HepG2 (cell line): Measurements from ENCODE around the gene DISP2. TPM values are rescaled to one million over a fixed set of nuclear protein-coding genes. Genes with fewer than 3 reads are reported as not detected.

ENCODE experiments used
- ATAC-seq: fragments of 200-7000 bp; cut with Tn5 transposase; 3 replicates; pipeline ENCODE4 v1.9.1; 2020; ENCODE audit warnings: mild to moderate bottlenecking, moderate library complexity
- BruUV-seq: library from RNA; stranded (reverse); fragments of 400-500 nt; replicated peaks from 2 replicates; lab custom pipeline; 2021; lab: Mats Ljungman, UMichigan
- CTCF ChIA-PET: fragments of 300-600 bp; formaldehyde crosslinking; extraction: SDS; loops from one replicate; lab custom pipeline; 2021; ENCODE audit warnings: low total read pairs, inconsistent platforms, low intra/inter-chr PET ratio; lab: Yijun Ruan, JAX
- POLR2A ChIA-PET: fragments of 350-600 bp; sonication (Branson Sonifier 250); formaldehyde crosslinking; loops from one replicate; lab custom pipeline; 2020; ENCODE audit warnings: antibody characterized with exemption, inconsistent platforms; lab: Yijun Ruan, JAX
- DNase-seq: peaks from one replicate; pipeline ENCODE4 v3.0.0-alpha.2; 2015; ENCODE audit warnings: low spot score
- FAIRE-seq: peaks from 3 replicates; lab custom pipeline; 2011; peaks lifted over from hg19 to GRCh38; lab: Jason Lieb, UNC
- H2AFZ ChIP-seq: one replicate; pipeline ENCODE4 v1.6.1; 2011; ENCODE audit warnings: low read length, inconsistent platforms
- H3K27ac ChIP-seq: fragments of 300-600 bp; 3 replicates; pipeline ENCODE4 v1.8.0; 2011; ENCODE audit warnings: mixed run types, mild to moderate bottlenecking, mixed read lengths, low read length, inconsistent platforms; ENCODE audit not compliant: insufficient read depth; ENCODE audit errors: extremely low read length
- H3K27me3 ChIP-seq, 2 experiments: fragments of 200-600 bp in 1 of 2; 2 replicates in 1 of 2; 3 replicates in 1 of 2; pipeline versions ENCODE4 v1.6.0 to v1.8.0; 2011; ENCODE audit warnings: low read length in 2 of 2, mild to moderate bottlenecking in 2 of 2, moderate library complexity in 2 of 2, inconsistent platforms in 1 of 2; ENCODE audit not compliant: insufficient read depth in 2 of 2, control insufficient read depth in 1 of 2
- H3K36me3 ChIP-seq, 2 experiments: fragments of 200-600 bp in 1 of 2; replicated peaks in 1 of 2; 2 replicates in 1 of 2; 3 replicates in 1 of 2; pipeline versions ENCODE4 v1.5.1 to v1.8.0; 2011; ENCODE audit warnings: low read length in 2 of 2, inconsistent platforms in 1 of 2; ENCODE audit not compliant: insufficient read depth in 2 of 2, control insufficient read depth in 1 of 2
- H3K4me1 ChIP-seq: 2 replicates; pipeline ENCODE4 v1.5.1; 2012; ENCODE audit warnings: low read length, inconsistent platforms; ENCODE audit not compliant: insufficient read depth
- H3K4me2 ChIP-seq: 2 replicates; pipeline ENCODE4 v1.6.0; 2011; ENCODE audit warnings: low read depth, low read length, inconsistent platforms
- H3K4me3 ChIP-seq, 3 experiments: fragments of 200-600 bp in 1 of 3; sonication (generic), shearing (Covaris generic) in 1 of 3; replicated peaks in 1 of 3; 2 replicates each; pipeline ENCODE4 v1.5.1; 2011 to 2016; ENCODE audit warnings: low read length in 3 of 3, inconsistent platforms in 2 of 3, low read depth in 2 of 3, mild to moderate bottlenecking in 2 of 3, control low read depth in 1 of 3, mixed read lengths in 1 of 3; ENCODE audit not compliant: insufficient read depth in 1 of 3
- H3K79me2 ChIP-seq: one replicate; pipeline ENCODE4 v1.6.1; 2011; ENCODE audit warnings: low read length, inconsistent platforms; ENCODE audit not compliant: insufficient read depth
- H3K9ac ChIP-seq: 2 replicates; pipeline ENCODE4 v1.6.0; 2011; ENCODE audit warnings: mild to moderate bottlenecking, low read depth, low read length, inconsistent platforms; ENCODE audit not compliant: insufficient read depth
- H3K9me3 ChIP-seq: 2 replicates; pipeline ENCODE4 v1.5.1; 2012; ENCODE audit warnings: mild to moderate bottlenecking, low read length
- H4K20me1 ChIP-seq: 2 replicates; pipeline ENCODE4 v1.6.0; 2011; ENCODE audit warnings: inconsistent platforms, mild to moderate bottlenecking, low read length, moderate library complexity; ENCODE audit not compliant: insufficient read depth
- BRD4 ChIP-seq: sonication (generic); formaldehyde crosslinking; IDR thresholded peaks from 2 replicates; pipeline ENCODE4 v1.4.0; 2020; ENCODE audit warnings: missing genetic modification reagents
- CTCF ChIP-seq: sonication (generic); formaldehyde crosslinking; IDR thresholded peaks from 2 replicates; pipeline ENCODE4 v1.5.0; 2020; ENCODE audit warnings: mild to moderate bottlenecking, missing genetic modification reagents, moderate library complexity
- HIC2 ChIP-seq: sonication (generic); formaldehyde crosslinking; IDR thresholded peaks from 2 replicates; pipeline ENCODE4 v1.9.0; 2022; ENCODE audit warnings: low read depth, missing genetic modification reagents
- IRF2 ChIP-seq: IDR thresholded peaks from 2 replicates; pipeline ENCODE4 v1.6.1; 2018; ENCODE audit warnings: missing genetic modification reagents, missing compliant biosample characterization
- PATZ1 ChIP-seq: sonication (generic); formaldehyde crosslinking; IDR thresholded peaks from 2 replicates; pipeline ENCODE4 v1.4.0; 2020; ENCODE audit warnings: missing genetic modification reagents
- SIX1 ChIP-seq: sonication (generic); formaldehyde crosslinking; IDR thresholded peaks from 2 replicates; pipeline ENCODE4 v1.4.0; 2020; ENCODE audit warnings: missing genetic modification reagents, borderline replicate concordance
- SMARCE1 ChIP-seq: fragments of 450-650 bp; IDR thresholded peaks from 2 replicates; pipeline ENCODE4 v1.6.1; 2017; ENCODE audit warnings: borderline replicate concordance
- SP1 ChIP-seq, 2 experiments: fragments of 450-650 bp in 1 of 2; sonication (generic) in 1 of 2; formaldehyde crosslinking in 1 of 2; IDR thresholded peaks; 2 replicates each; pipeline versions ENCODE4 v1.4.0 to v1.6.1; 2016 to 2020; ENCODE audit warnings: missing genetic modification reagents in 1 of 2
- ZBTB37 ChIP-seq: sonication (generic); formaldehyde crosslinking; IDR thresholded peaks from 2 replicates; pipeline ENCODE4 v1.4.0; 2020; ENCODE audit warnings: mild to moderate bottlenecking, missing genetic modification reagents
- ZKSCAN5 ChIP-seq: sonication (generic); formaldehyde crosslinking; IDR thresholded peaks from 2 replicates; pipeline ENCODE4 v1.5.1; 2020; ENCODE audit warnings: mild to moderate bottlenecking, missing genetic modification reagents
- ZNF770 ChIP-seq: sonication (generic); formaldehyde crosslinking; IDR thresholded peaks from 2 replicates; pipeline ENCODE4 v1.5.0; 2020; ENCODE audit warnings: mild to moderate bottlenecking, missing genetic modification reagents
- WGBS: methylation state at CpG from one replicate; pipeline ENCODE4 v1.1.6; 2017; ENCODE audit warnings: low lambda C conversion rate; 5-methylcytosine and 5-hydroxymethylcytosine counted together
- in situ Hi-C: cut with HindIII; loops from 2 replicates; pipeline ENCODE4 v1.10.0; 2017; ENCODE audit warnings: low pct_unique_long_range_greater_than_20kb; ENCODE audit not compliant: extremely low pct_ligation_motif_present
- intact Hi-C: fragments of 100-400 bp; cut with micrococcal nuclease; formaldehyde crosslinking; loops from one replicate; pipeline ENCODE4 v1.10.0; 2022; ENCODE audit not compliant: unreplicated experiment
- polyA plus RNA-seq, 8 experiments: library from polyadenylated mRNA; depleted of rRNA in 3 of 8; stranded (reverse) in 7 of 8; unstranded in 1 of 8; fragments of >200 nt; fragmentation: Illumina TruSeq in 4 of 8; extraction: Trizol in 4 of 8; gene quantifications; 2 replicates each; pipeline versions ENCODE4 v1.2.1 to v1.2.3, GENCODE V29; 2011 to 2016; ENCODE audit warnings: low read depth in 4 of 8, missing spikeins in 1 of 8, mixed read lengths in 1 of 8; ENCODE audit not compliant: insufficient read depth in 1 of 8
- total RNA-seq, 5 experiments: library from RNA; depleted of rRNA; stranded (reverse); fragments of >200 nt; fragmentation: Illumina TruSeq; extraction: Trizol; gene quantifications; 2 replicates each; pipeline ENCODE4 v1.2.3, GENCODE V29; 2016; ENCODE audit warnings: low read depth in 1 of 5

The DISP2 gene
- total and polyA plus RNA-seq, 2 of the 13 experiments (the other 11 are each of a cell fraction or from before 2014, with no cell fraction given), result 0.09 to 0.32 TPM

GRCh38 chr15:40344631-40345120 lies 13.3 kb upstream of the DISP2 start:
- H3K4me2 ChIP-seq, result no peak overlapping the region
- ChIA-PET CTCF (interaction anchor here (1.3 to 1.9 kb wide), 3 partner anchors 10 to 77 kb away, joined by 5 to 11 read pairs (median 7); no protein-coding TSS in a partner anchor), POLR2A (interaction anchor here (2.1 kb wide), 1 partner anchor 22 kb away, joined by 5 read pairs; the partner anchor contains the start of gene INAFM2)
- no peaks in the 10 kb centered on the region; a peak in 1 of 5 replicates for H3K27me3 ChIP-seq
- no peaks in the 10 kb centered on the region for H3K79me2 ChIP-seq
- WGBS, result 0% methylated on average over 3 of the region's 15 CpGs
- BruUV-seq, result no TSS peak
- no peak overlapping the region for H3K27ac ChIP-seq
- FAIRE-seq, result peak; percentile 56
- no peak overlapping the region for H3K9ac ChIP-seq
- H3K36me3 ChIP-seq, result no peaks in the 10 kb centered on the region
- no peaks in the 10 kb centered on the region for H4K20me1 ChIP-seq
- ATAC-seq, result peak; percentile 4; the same call in 1 of the 3 replicates
- in situ Hi-C loops, result loop anchor here (5.0 kb wide), 1 partner anchor 78 kb away; no protein-coding TSS in a partner anchor
- intact Hi-C loops, result loop anchor here (1.0 kb wide), 1 partner anchor 78 kb away; no protein-coding TSS in a partner anchor
- no peaks in the 10 kb centered on the region for H3K9me3 ChIP-seq
- H3K4me3 ChIP-seq, result peak overlapping the region in 1 of 3 experiments; percentile 2; a peak in 1 of 6 replicates
- DNase-seq, result peak; percentile 45
- H2AFZ ChIP-seq, result no peak overlapping the region
- H3K4me1 ChIP-seq, result peaks cover 83% of the 10 kb centered on the region
- TF ChIP-seq IRF2 (CRISPR knock-in tag) (no peak), HIC2 (CRISPR knock-in tag) (no peak), SMARCE1 (no peak), BRD4 (CRISPR knock-in tag) (no peak), ZKSCAN5 (CRISPR knock-in tag) (no peak), PATZ1 (peak; percentile 39), SP1 (IDR thresholded peaks at IDR 0.05) (no peak), SP1 (CRISPR knock-in tag; IDR thresholded peaks at IDR 0.05) (peak; percentile 27; the same call in 1 of the 2 replicates), ZBTB37 (no peak), ZNF770 (no peak), SIX1 (no peak), CTCF (CRISPR knock-in tag) (peak; percentile 86)
